Effector CD8-positive, alpha-beta T cell (primary cell): ENCODE measurements around the gene TAL2.
A peak's percentile ranks its signal among the peaks of the same experiment; 100 is the strongest.
"Not testable (repeated sequence)": the region's sequence is repeated elsewhere in the genome, so short reads cannot be mapped to it uniquely, and the experiment has no call there.

ENCODE experiments used
- DNase-seq: peaks from one replicate; lab custom pipeline; 2025; lab: John Stamatoyannopoulos, UW

Gene TAL2

GRCh38 chr9:105676351-105676923, 14.2 kb downstream of the TAL2 start:
- no peak for DNase-seq

- DNase-seq = no peak
Observed at GRCh38 chr9:105678163-105678562, 15.9 kb downstream of the TAL2 start.

- no peak for DNase-seq
Observed at GRCh38 chr9:105678781-105679180, 16.5 kb downstream of the TAL2 start.

GRCh38 chr9:105679257-105680022, 17.2 kb downstream of the TAL2 start:
- no peak for DNase-seq

- no peak for DNase-seq
Observed at GRCh38 chr9:105681313-105681712, 19.1 kb downstream of the TAL2 start.

GRCh38 chr9:105681724-105682123, 19.5 kb downstream of the TAL2 start:
- no peak for DNase-seq

- no peak for DNase-seq
Observed at GRCh38 chr9:105683688-105684275, 21.5 kb downstream of the TAL2 start.

GRCh38 chr9:105686936-105687335, 24.7 kb downstream of the TAL2 start:
- no peak for DNase-seq

GRCh38 chr9:105690742-105691141, 28.5 kb downstream of the TAL2 start:
- no peak for DNase-seq

GRCh38 chr9:105693435-105694189, 31.4 kb downstream of the TAL2 start:
- DNase-seq = no peak

- peak; percentile 66 for DNase-seq
Observed at GRCh38 chr9:105694190-105694847, 32.1 kb downstream of the TAL2 start, which contains the start of gene TMEM38B. TSS of gene TMEM38B (plus strand) at chr9:105694541. CDS start at chr9:105694661, 120 bp downstream.

GRCh38 chr9:105694848-105695581, 32.8 kb downstream of the TAL2 start:
- DNase-seq = peak; percentile 44

- no peak for DNase-seq
Observed at GRCh38 chr9:105696219-105696793, 34.0 kb downstream of the TAL2 start.

- no peak for DNase-seq
Observed at GRCh38 chr9:105697871-105698270, 35.6 kb downstream of the TAL2 start.

- DNase-seq = no peak
Observed at GRCh38 chr9:105698348-105698870, 36.2 kb downstream of the TAL2 start.

- DNase-seq = no peak
Observed at GRCh38 chr9:105700668-105701067, 38.4 kb downstream of the TAL2 start.

- no peak for DNase-seq
Observed at GRCh38 chr9:105701145-105701544, 38.9 kb downstream of the TAL2 start.

- no peak for DNase-seq
Observed at GRCh38 chr9:105702207-105702606, 40.0 kb downstream of the TAL2 start.

GRCh38 chr9:105703638-105704037, 41.4 kb downstream of the TAL2 start:
- not testable (repeated sequence) for DNase-seq

- DNase-seq = no peak
Observed at GRCh38 chr9:105706156-105706555, 43.9 kb downstream of the TAL2 start.

- DNase-seq = no peak
Observed at GRCh38 chr9:105708405-105708804, 46.1 kb downstream of the TAL2 start.
